SH-SY5Y (cell line): ENCODE results near the gene LGALS8.

Experiments used
- GATA2 ChIP-seq: IDR thresholded peaks from 2 replicates; pipeline ENCODE4 v1.6.1; 2011; ENCODE audit warnings: mild to moderate bottlenecking, low read depth, low read length
- GATA3 ChIP-seq: IDR thresholded peaks from 2 replicates; pipeline ENCODE4 v1.6.1; 2011; ENCODE audit warnings: low read depth, mild to moderate bottlenecking, low read length, moderate library complexity

The LGALS8 gene

GRCh38 chr1:236502579-236502971 is 21.2 kb upstream of the LGALS8 start:
- TF ChIP-seq GATA3 (no peak), GATA2 (no peak)

GRCh38 chr1:236502972-236503639 is 20.7 kb upstream of the LGALS8 start:
- TF ChIP-seq GATA3, result no peak
- TF ChIP-seq GATA2, result no peak

GRCh38 chr1:236507022-236507700 is 16.6 kb upstream of the LGALS8 start:
- TF ChIP-seq GATA2 (no peak), GATA3 (no peak)

- TF ChIP-seq GATA3 (no peak), GATA2 (no peak)
Observed at GRCh38 chr1:236508593-236509027, 15.2 kb upstream of the LGALS8 start.

- TF ChIP-seq GATA2 (no peak), GATA3 (no peak)
Observed at GRCh38 chr1:236509203-236509602, 14.6 kb upstream of the LGALS8 start.

GRCh38 chr1:236509647-236510401 is 14.0 kb upstream of the LGALS8 start:
- TF ChIP-seq GATA2, result no peak
- no peak for TF ChIP-seq GATA3

GRCh38 chr1:236511735-236512418 is 11.9 kb upstream of the LGALS8 start:
- TF ChIP-seq GATA2 (no peak), GATA3 (no peak)

- TF ChIP-seq GATA3 (no peak), GATA2 (no peak)
Observed at GRCh38 chr1:236514703-236515442, 8.9 kb upstream of the LGALS8 start.

GRCh38 chr1:236515443-236515958 is 8.3 kb upstream of the LGALS8 start:
- TF ChIP-seq GATA2 (no peak), GATA3 (no peak)

- TF ChIP-seq GATA3 (no peak), GATA2 (no peak)
Observed at GRCh38 chr1:236516929-236517704, 6.7 kb upstream of the LGALS8 start.

GRCh38 chr1:236518322-236518721 is 5.5 kb upstream of the LGALS8 start:
- TF ChIP-seq GATA2 (no peak), GATA3 (no peak)

GRCh38 chr1:236520445-236521005 is 3.3 kb upstream of the LGALS8 start:
- TF ChIP-seq GATA3 (no peak), GATA2 (no peak)
